Nephron progenitor cell (in vitro differentiated cells): ENCODE data around the gene ACTL8.

ENCODE experiments used
- DNase-seq: peaks from one replicate; pipeline ENCODE4 v3.0.0; 2021
- H3K27ac Mint-ChIP-seq: 2 replicates; pipeline ENCODE4 v1.8.0; 2021; ENCODE audit warnings: mild to moderate bottlenecking, moderate library complexity, mixed read lengths
- H3K27me3 Mint-ChIP-seq: 2 replicates; pipeline ENCODE4 v1.8.0; 2021; ENCODE audit warnings: mild to moderate bottlenecking, low read depth, mixed read lengths; ENCODE audit not compliant: poor library complexity
- H3K36me3 Mint-ChIP-seq: 2 replicates; pipeline ENCODE4 v1.8.0; 2021; ENCODE audit warnings: low read depth, mixed read lengths
- H3K4me1 Mint-ChIP-seq: 2 replicates; pipeline ENCODE4 v1.8.0; 2021; ENCODE audit warnings: mixed read lengths
- H3K4me3 Mint-ChIP-seq: 2 replicates; pipeline ENCODE4 v1.8.0; 2021; ENCODE audit warnings: mild to moderate bottlenecking, moderate library complexity, mixed read lengths
- H3K9me3 Mint-ChIP-seq: 2 replicates; pipeline ENCODE4 v1.8.0; 2021; ENCODE audit warnings: mild to moderate bottlenecking, moderate library complexity, mixed read lengths
- CTCF ChIP-seq: fragments of 200-600 bp; sonication (generic); IDR thresholded peaks from 2 replicates; pipeline ENCODE4 v1.5.0; 2021; ENCODE audit warnings: antibody characterized with exemption

The ACTL8 gene

GRCh38 chr1:17765444-17766411 is 10.6 kb downstream of the ACTL8 start:
- no peaks in the 10 kb centered on the region for H3K36me3 Mint-ChIP-seq
- H3K27ac Mint-ChIP-seq, result no peak overlapping the region
- no peak for DNase-seq
- H3K4me1 Mint-ChIP-seq, result peaks cover 12% of the 10 kb centered on the region
- no peak for TF ChIP-seq CTCF
- H3K9me3 Mint-ChIP-seq, result no peaks in the 10 kb centered on the region
- H3K27me3 Mint-ChIP-seq, result peaks cover 7% of the 10 kb centered on the region
- H3K4me3 Mint-ChIP-seq, result no peak overlapping the region

GRCh38 chr1:17768651-17769241 is 13.6 kb downstream of the ACTL8 start:
- DNase-seq, result no peak
- H3K4me1 Mint-ChIP-seq, result peaks cover 27% of the 10 kb centered on the region
- no peaks in the 10 kb centered on the region for H3K36me3 Mint-ChIP-seq
- TF ChIP-seq CTCF, result no peak
- no peaks in the 10 kb centered on the region for H3K27me3 Mint-ChIP-seq
- H3K9me3 Mint-ChIP-seq, result no peaks in the 10 kb centered on the region
- no peak overlapping the region for H3K27ac Mint-ChIP-seq
- H3K4me3 Mint-ChIP-seq, result no peak overlapping the region

- H3K9me3 Mint-ChIP-seq, result no peaks in the 10 kb centered on the region
- no peaks in the 10 kb centered on the region for H3K36me3 Mint-ChIP-seq
- H3K27ac Mint-ChIP-seq, result no peak overlapping the region
- no peak overlapping the region for H3K4me3 Mint-ChIP-seq
- peaks cover 29% of the 10 kb centered on the region for H3K4me1 Mint-ChIP-seq
- no peaks in the 10 kb centered on the region for H3K27me3 Mint-ChIP-seq
- DNase-seq, result no peak
- TF ChIP-seq CTCF, result no peak
Measured at GRCh38 chr1:17770983-17771382, 15.8 kb downstream of the ACTL8 start.

- no peak for DNase-seq
- Mint-ChIP-seq H3K27me3 (peaks cover 1% of the 10 kb centered on the region), H3K4me3 (no peak overlapping the region), H3K36me3 (no peaks in the 10 kb centered on the region), H3K9me3 (no peaks in the 10 kb centered on the region), H3K4me1 (peaks cover 29% of the 10 kb centered on the region), H3K27ac (peak overlapping the region; percentile 27)
- TF ChIP-seq CTCF, result no peak
Measured at GRCh38 chr1:17772615-17773212, 17.6 kb downstream of the ACTL8 start.

- Mint-ChIP-seq H3K4me1 (peaks cover 23% of the 10 kb centered on the region), H3K36me3 (no peaks in the 10 kb centered on the region)
Measured at GRCh38 chr1:17773591-17774326, 18.6 kb downstream of the ACTL8 start.

More at GRCh38 chr1:17773591-17774326, 18.6 kb downstream of the ACTL8 start:
- peaks cover 3% of the 10 kb centered on the region for H3K27me3 Mint-ChIP-seq
- no peak overlapping the region for H3K27ac Mint-ChIP-seq
- TF ChIP-seq CTCF, result no peak
- no peak overlapping the region for H3K4me3 Mint-ChIP-seq
- DNase-seq, result no peak
- no peaks in the 10 kb centered on the region for H3K9me3 Mint-ChIP-seq
